Activated CD8-positive, alpha-beta memory T cell treated with anti-CD3 and anti-CD28 coated beads, Interleukin-2, amount 10 ng/mL, durations not matched to agents 7 days and 5 days (primary cell): ENCODE measurements around the gene HRH3. TPM values are rescaled to one million over a fixed set of nuclear protein-coding genes. Genes with fewer than 3 reads are reported as not detected.

Experiments
- ATAC-seq: fragments of 150-1000 bp; cut with Tn5 transposase; one replicate; pipeline ENCODE4 v1.10.0; 2021; ENCODE audit warnings: moderate library complexity
- CTCF ChIA-PET: fragments of 350-600 bp; sonication (Branson Sonifier 250); formaldehyde crosslinking; loops from one replicate; lab custom pipeline; 2021; ENCODE audit warnings: antibody characterized with exemption; lab: Charles Lee
- DNase-seq: peaks from one replicate; pipeline ENCODE4 v3.0.0-alpha.2; 2020
- H3K27ac Mint-ChIP-seq: one replicate; pipeline ENCODE4 v1.8.0; 2021; ENCODE audit warnings: mild to moderate bottlenecking, mixed read lengths
- H3K27me3 Mint-ChIP-seq: one replicate; pipeline ENCODE4 v1.8.0; 2021; ENCODE audit warnings: mixed read lengths
- H3K36me3 Mint-ChIP-seq: one replicate; pipeline ENCODE4 v1.8.0; 2021; ENCODE audit warnings: mild to moderate bottlenecking, mixed read lengths
- H3K4me1 Mint-ChIP-seq: one replicate; pipeline ENCODE4 v1.8.0; 2021; ENCODE audit warnings: mixed read lengths
- H3K4me3 Mint-ChIP-seq: one replicate; pipeline ENCODE4 v1.8.0; 2021; ENCODE audit warnings: mild to moderate bottlenecking, moderate library complexity, mixed read lengths
- H3K9me3 Mint-ChIP-seq: one replicate; pipeline ENCODE4 v1.8.0; 2022; ENCODE audit warnings: low read depth, mixed read lengths
- total RNA-seq, 2 experiments: library from RNA; stranded (reverse); gene quantifications; one replicate each; pipeline ENCODE4 v1.2.3, GENCODE V29; 2021

The HRH3 gene
- total RNA-seq, 2 experiments from 2014 or later: not detected

DNA sequence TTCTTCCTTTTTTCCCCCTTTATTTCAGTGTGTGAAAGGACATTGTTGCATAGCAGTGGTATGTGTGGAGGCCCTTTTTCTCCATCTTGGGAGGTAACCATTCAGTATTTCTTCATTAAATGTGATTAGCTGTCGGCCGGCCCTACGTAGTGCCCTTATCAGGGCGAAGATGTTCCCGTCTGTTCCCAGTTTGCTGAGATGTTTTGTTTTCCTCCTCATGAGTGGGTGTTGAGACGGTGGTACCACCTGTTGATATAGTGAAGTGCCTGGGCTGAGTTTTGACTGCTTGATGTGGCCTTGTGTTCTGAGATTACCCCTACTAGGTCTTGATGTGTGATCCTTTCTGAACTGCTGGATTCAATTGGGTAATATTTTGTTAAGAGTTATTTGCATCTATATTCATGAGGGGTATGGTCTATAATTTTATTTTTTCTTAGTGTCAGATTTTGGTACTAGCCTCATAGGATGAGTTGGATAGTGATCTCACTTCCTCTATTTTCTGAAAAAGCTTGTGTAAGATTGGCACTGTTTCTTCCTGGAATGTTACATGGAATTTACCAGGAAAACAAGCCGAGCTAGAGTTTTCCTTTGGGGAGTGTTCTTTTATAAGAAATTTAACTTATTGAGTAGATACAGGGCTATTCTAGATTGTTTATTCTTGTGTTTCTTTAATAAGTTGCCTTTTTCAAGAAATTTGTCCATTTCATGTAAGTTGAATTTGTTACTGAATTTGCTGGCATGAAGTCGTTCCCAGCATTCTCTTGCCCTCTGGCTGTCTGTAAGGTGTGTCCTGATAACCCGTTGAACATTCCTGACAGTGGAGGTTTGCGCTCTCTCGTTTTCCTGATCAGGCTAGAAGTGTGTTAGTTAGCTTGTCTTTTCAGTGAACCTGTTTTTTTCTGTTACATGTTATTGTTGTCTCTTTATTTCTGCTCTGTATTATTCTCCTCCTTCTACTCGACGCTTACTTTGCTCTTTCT is 32.9 kb downstream of the HRH3 start:
- ATAC-seq (no peak), DNase-seq (no peak)
- CTCF ChIA-PET: no interaction called here
- H3K27me3 Mint-ChIP-seq: no peaks in the 10 kb centered on the region
- H3K36me3 Mint-ChIP-seq: peaks cover 4% of the 10 kb centered on the region
- no peak overlapping the region for H3K4me3 Mint-ChIP-seq
- H3K27ac Mint-ChIP-seq: no peak overlapping the region
- no peaks in the 10 kb centered on the region for H3K9me3 Mint-ChIP-seq
- H3K4me1 Mint-ChIP-seq: peaks cover 26% of the 10 kb centered on the region

DNA sequence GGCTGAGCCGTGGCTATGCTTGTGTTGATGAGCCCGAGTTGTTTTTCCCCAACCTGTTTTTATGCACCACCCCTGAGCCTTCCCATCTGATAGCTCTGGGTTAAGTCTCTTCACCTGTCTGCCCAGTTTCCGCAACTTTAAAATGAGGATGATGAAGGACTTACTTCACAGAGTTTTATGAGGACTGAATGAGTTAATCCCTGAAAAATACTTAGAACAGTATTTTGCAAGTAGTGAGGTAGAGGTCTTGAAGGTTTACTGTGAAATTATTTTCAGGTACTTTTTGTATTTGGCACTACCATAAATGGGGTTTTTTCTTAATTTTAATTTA is 34.0 kb downstream of the HRH3 start:
- CTCF ChIA-PET: no interaction called here
- ATAC-seq: no peak
- peaks cover 33% of the 10 kb centered on the region for H3K4me1 Mint-ChIP-seq
- no peak overlapping the region for H3K4me3 Mint-ChIP-seq
- no peaks in the 10 kb centered on the region for H3K9me3 Mint-ChIP-seq
- no peak for DNase-seq
- H3K27ac Mint-ChIP-seq: no peak overlapping the region
- no peaks in the 10 kb centered on the region for H3K27me3 Mint-ChIP-seq
- peaks cover 6% of the 10 kb centered on the region for H3K36me3 Mint-ChIP-seq

DNA sequence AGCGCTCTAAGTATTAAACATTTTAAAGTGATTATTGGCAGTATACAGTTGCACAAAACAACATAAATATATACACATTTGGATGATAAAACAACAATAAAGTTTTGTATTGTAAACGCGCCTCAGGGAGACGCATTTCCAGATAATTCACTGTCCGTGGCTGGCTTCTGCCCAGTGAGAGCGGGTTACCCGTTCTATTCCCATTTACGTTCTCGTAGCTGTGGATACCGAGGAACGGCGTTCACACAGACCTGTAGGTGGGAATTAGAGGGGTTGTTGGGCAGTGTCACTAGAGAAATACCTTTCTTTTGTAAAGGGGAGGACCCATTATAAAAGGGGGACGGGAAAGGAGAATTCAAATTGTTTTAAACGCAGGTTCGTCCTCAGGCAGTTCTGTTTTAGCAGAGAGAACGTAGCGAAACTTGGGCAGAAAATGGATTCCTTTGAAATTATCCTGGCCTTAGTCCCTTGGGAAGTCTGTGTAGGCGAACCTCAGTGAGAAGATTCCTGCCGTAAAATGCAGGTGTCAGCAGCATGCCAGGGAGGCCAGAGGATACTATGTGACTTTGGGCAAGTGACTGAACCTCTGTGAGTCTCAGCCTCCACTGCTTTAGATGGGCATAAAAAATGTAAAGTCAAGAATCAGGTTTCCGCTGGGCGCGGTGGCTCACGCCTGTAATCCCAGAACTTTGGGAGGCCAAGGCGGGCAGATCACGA is 36.5 kb downstream of the HRH3 start:
- ATAC-seq (no peak), DNase-seq (no peak)
- peak overlapping the region; percentile 94 for H3K27ac Mint-ChIP-seq
- peaks cover 33% of the 10 kb centered on the region for H3K4me1 Mint-ChIP-seq
- H3K9me3 Mint-ChIP-seq: no peaks in the 10 kb centered on the region
- H3K27me3 Mint-ChIP-seq: no peaks in the 10 kb centered on the region
- H3K36me3 Mint-ChIP-seq: peaks cover 3% of the 10 kb centered on the region
- CTCF ChIA-PET: interaction anchor here (0.6 to 1.8 kb wide), 2 partner anchors 42 to 440 kb away, joined by 3 to 5 read pairs; no protein-coding TSS in a partner anchor
- H3K4me3 Mint-ChIP-seq: peak overlapping the region; percentile 85

DNA sequence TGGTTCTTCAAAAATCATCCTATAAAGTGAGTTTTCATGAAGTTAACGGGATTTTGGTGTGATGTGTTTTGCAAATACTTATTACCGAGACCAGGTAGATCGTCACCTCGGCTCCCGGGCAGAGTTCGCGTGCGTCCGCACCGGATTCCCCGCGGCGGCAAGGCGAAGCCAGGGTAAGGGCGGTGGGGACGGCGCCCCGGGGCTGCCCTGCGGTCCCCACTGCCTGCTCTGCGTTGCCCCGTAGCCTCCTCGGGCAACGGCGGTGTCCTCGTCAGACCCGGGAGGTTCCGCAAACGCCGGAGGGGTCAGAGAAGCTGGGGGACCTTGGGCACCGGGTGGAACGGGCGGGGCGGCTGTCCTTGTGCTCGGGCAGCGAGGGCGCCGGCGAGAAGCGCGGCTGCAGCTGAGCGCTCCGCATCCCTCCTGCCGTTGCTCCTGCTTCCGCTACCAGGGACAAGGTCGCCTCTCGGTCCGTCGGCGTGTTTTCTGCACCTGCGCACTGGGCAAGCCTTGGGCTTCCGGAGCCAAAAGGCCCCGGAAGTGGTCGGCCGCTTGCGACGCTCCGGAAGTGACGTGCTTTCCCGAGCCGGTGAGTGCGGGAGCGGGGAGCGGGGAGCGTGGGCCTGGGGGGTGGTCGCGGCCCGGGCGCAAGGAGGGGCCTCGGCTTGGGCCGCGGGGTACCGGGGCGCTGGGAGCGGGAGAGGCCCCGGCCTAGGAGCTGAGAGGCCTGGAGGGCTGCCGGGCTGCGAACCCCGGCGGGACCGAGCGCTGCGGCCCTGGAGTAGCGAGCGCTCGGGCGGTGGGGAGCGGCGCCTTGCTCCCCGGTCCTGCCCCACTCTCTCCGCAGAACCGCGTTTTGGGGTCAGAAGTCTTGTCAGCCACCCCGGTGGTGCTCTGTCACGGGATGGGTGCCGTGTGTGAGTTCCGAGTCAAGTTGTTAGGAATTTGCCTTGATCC is 37.3 kb downstream of the HRH3 start, which contains the start of gene MTG2:
Gene MTG2, plus strand, starts transcription at position 560 of the 957 bp plus-strand sequence. CDS start 10,393 bp downstream, outside the sequence.
- ATAC-seq (peak; percentile 97), DNase-seq (peak; percentile 98)
- peak within 1 kb of the TSS; percentile 94 for H3K27ac Mint-ChIP-seq
- H3K36me3 Mint-ChIP-seq: peaks cover 3% of the 10 kb centered on the region
- no peaks in the 10 kb centered on the region for H3K27me3 Mint-ChIP-seq
- CTCF ChIA-PET: interaction anchor here (1.8 kb wide), 1 partner anchor 42 kb away, joined by 5 read pairs; no protein-coding TSS in a partner anchor
- H3K4me3 Mint-ChIP-seq: peak within 1 kb of the TSS; percentile 85
- peaks cover 33% of the 10 kb centered on the region for H3K4me1 Mint-ChIP-seq
- H3K9me3 Mint-ChIP-seq: no peaks in the 10 kb centered on the region

DNA sequence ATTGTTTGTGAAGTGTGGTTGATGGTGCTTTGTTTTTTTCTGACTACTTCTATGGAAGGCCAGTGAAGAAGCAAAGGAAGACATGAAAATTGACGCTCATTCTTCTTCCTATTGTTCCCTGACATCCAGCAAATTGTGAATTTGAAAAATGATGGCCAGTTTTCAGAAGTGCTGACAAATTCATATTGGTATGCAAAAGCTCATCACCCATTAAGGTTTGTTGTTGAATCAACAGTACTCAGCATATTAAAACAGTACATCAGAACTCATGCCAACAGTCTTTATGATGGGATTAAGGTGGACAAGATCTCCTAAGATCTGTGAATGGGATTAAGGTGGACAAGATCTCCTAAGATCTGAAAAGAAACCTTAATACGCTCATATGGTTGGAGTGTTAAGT is 38.3 kb downstream of the HRH3 start:
- DNase-seq: no peak
- Mint-ChIP-seq H3K4me3 (peak overlapping the region; percentile 85), H3K36me3 (peaks cover 3% of the 10 kb centered on the region), H3K9me3 (no peaks in the 10 kb centered on the region), H3K27me3 (no peaks in the 10 kb centered on the region), H3K27ac (peak overlapping the region; percentile 94), H3K4me1 (peaks cover 26% of the 10 kb centered on the region)
- CTCF ChIA-PET: no interaction called here
- ATAC-seq: no peak

GRCh38 chr20:62179162-62179504 is 40.9 kb downstream of the HRH3 start:
- Mint-ChIP-seq H3K4me3 (no peak overlapping the region), H3K36me3 (peaks cover 5% of the 10 kb centered on the region), H3K27ac (no peak overlapping the region), H3K4me1 (peaks cover 14% of the 10 kb centered on the region), H3K27me3 (no peaks in the 10 kb centered on the region), H3K9me3 (no peaks in the 10 kb centered on the region)
- ATAC-seq (no peak), DNase-seq (no peak)
- CTCF ChIA-PET: no interaction called here

- CTCF ChIA-PET: no interaction called here
- H3K36me3 Mint-ChIP-seq: peaks cover 6% of the 10 kb centered on the region
- H3K4me1 Mint-ChIP-seq: peaks cover 10% of the 10 kb centered on the region
- H3K27me3 Mint-ChIP-seq: no peaks in the 10 kb centered on the region
- H3K4me3 Mint-ChIP-seq: no peak overlapping the region
- no peak for ATAC-seq
- no peak overlapping the region for H3K27ac Mint-ChIP-seq
- DNase-seq: no peak
- H3K9me3 Mint-ChIP-seq: no peaks in the 10 kb centered on the region
Observed at GRCh38 chr20:62178316-62179161, 41.5 kb downstream of the HRH3 start.

DNA sequence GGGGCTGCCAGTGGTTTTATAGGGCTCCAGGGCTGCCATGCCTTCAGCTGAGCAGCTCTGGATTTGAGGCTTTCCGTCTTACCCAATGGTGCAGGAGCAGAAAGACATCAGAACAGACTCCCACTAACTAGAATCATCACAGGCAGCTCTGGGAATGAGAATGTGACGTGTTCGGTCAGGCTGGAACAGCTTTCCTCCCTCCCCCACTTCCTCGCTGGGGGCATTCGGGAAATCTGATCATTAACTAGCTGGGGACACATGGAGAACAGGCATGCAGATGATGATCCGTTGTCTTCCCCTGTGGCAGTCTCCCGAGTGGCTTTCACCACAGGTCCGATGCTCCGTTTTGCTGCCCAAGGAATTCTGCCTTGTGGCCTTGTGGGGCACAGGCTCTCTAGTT is 42.8 kb downstream of the HRH3 start:
- no peaks in the 10 kb centered on the region for H3K9me3 Mint-ChIP-seq
- H3K36me3 Mint-ChIP-seq: peaks cover 6% of the 10 kb centered on the region
- no peak overlapping the region for H3K27ac Mint-ChIP-seq
- CTCF ChIA-PET: interaction anchor here (1.0 kb wide), 1 partner anchor 124 kb away, joined by 3 read pairs; no protein-coding TSS in a partner anchor
- ATAC-seq (no peak), DNase-seq (no peak)
- H3K4me1 Mint-ChIP-seq: peaks cover 7% of the 10 kb centered on the region
- no peak overlapping the region for H3K4me3 Mint-ChIP-seq
- no peaks in the 10 kb centered on the region for H3K27me3 Mint-ChIP-seq

- H3K36me3 Mint-ChIP-seq: peaks cover 6% of the 10 kb centered on the region
- DNase-seq (no peak), ATAC-seq (no peak)
- no peak overlapping the region for H3K4me3 Mint-ChIP-seq
- no peaks in the 10 kb centered on the region for H3K27me3 Mint-ChIP-seq
- CTCF ChIA-PET: interaction anchor here (1.0 kb wide), 1 partner anchor 124 kb away, joined by 3 read pairs; no protein-coding TSS in a partner anchor
- no peak overlapping the region for H3K27ac Mint-ChIP-seq
- peaks cover 3% of the 10 kb centered on the region for H3K4me1 Mint-ChIP-seq
- H3K9me3 Mint-ChIP-seq: no peaks in the 10 kb centered on the region
Observed at GRCh38 chr20:62176866-62177265, 43.2 kb downstream of the HRH3 start.

DNA sequence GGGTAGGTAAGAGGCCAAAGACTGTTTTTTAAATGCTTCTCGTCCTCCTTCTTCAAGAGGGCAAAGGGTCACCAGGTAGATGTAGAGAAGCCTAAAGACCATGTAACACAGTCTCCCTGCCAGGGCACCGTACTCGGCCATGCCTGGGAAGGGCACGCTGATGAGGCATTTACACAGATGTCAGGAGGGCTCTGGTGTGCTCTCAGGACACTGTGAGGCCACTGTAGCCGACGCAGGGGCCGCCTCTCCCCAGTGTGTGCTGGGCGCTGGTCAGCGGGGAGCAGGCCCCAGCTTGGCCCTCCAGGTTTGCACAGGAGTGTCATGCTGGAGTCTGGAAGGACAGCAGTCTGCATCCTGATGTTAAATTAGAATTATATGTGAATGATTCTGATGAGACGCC is 44.4 kb downstream of the HRH3 start:
- no peak for ATAC-seq
- Mint-ChIP-seq H3K4me1 (no peaks in the 10 kb centered on the region), H3K9me3 (no peaks in the 10 kb centered on the region), H3K36me3 (peaks cover 3% of the 10 kb centered on the region), H3K4me3 (no peak overlapping the region), H3K27me3 (no peaks in the 10 kb centered on the region), H3K27ac (peak overlapping the region; percentile 17)
- DNase-seq: no peak
- CTCF ChIA-PET: no interaction called here

DNA sequence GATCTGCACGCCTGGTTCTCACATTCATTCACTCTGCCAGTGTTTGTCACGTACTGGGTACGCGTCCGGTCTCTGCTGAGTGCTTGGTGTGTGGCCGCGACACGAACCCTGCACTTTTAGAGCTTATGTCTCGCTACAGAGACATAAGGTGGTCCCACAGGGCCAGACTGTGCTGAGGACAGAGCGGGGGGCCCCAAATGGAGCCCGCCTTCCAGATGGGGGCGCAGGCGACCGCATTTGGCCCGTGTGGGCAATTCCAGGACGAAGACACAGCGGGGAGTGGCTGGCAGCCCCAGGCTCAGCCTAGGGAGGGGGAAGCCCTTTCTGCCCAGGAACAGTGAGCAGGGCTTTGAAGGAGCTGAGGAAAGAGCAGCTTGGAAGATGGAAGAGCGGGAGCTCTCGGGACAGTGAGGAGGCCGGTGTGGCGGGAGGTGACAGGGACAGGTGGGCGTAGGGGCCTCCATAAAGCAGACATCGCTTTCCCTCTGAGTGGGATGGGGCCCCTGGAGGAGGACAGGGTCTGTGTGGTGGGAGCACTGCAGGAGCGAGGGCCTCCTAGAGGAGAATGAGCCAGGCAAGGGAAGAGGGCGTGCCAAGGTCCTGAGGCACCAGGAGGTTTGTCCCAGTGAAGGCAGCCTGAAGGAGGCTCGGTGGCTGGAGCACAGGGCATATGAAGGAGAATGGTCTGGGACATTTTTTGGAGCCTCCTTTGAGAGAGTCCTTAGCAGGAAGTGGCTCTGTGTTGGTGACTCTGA is 45.0 kb downstream of the HRH3 start:
- Mint-ChIP-seq H3K36me3 (peaks cover 3% of the 10 kb centered on the region), H3K27me3 (no peaks in the 10 kb centered on the region), H3K4me1 (no peaks in the 10 kb centered on the region), H3K27ac (peak overlapping the region; percentile 17), H3K4me3 (no peak overlapping the region), H3K9me3 (no peaks in the 10 kb centered on the region)
- CTCF ChIA-PET: no interaction called here
- ATAC-seq: no peak
- DNase-seq: no peak
